Activated CD4-positive, alpha-beta T cell treated with anti-CD3 and anti-CD28 coated beads for 1 hour (primary cell): ENCODE results near the gene BBS4.

ENCODE experiments used
- DNase-seq: peaks from one replicate; pipeline ENCODE4 v3.0.0-alpha.2; 2020

BBS4 gene

DNA sequence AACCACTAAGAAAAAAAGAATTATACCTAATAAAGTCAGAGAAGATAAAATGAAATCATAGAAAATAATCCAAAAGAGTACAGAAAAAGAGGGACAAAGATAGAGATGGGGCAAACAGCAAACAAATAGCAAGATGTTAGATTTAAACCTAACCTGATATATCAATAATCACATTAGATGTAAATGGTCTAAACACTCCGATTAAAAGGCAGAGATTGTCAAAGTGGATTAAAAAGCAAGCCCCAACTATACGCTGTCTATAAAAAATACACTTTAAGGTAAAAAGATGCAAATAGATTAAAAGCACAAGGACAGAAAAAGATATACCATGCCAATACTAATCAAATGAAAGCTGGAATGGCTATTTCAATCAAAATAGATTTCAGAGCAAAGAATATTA, 80.8 kb downstream of the BBS4 start:
- DNase-seq: no peak

DNA sequence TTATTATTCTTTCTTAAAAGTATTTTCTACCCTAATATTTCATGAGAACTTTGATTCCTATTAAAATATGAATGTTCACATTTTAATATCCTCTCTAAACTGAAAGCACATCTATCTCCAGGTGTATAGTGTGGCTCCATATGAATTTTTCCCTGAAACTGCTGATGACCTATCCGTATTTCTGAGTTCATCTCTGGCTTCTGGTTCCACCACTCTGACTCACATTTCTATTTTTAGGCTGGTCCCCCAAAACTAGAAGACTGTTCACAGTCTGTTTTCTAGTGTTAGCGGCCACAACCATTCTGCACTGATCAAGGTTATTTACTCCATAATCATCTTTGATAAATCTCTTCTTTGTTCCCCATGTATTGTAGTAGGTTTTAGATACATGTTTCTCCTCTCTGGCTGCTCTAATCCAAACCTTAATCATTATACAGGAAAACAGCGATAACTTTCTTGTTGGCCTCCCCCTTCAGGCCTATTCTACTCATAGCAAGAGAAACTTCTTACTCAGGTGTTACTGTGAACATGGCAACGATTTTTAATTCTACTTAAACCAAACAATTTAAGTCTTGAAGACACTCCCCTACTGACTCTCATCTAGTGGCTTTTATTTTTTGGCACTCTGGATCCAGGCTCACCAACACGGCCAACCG, 84.8 kb downstream of the BBS4 start:
- DNase-seq: no peak

DNA sequence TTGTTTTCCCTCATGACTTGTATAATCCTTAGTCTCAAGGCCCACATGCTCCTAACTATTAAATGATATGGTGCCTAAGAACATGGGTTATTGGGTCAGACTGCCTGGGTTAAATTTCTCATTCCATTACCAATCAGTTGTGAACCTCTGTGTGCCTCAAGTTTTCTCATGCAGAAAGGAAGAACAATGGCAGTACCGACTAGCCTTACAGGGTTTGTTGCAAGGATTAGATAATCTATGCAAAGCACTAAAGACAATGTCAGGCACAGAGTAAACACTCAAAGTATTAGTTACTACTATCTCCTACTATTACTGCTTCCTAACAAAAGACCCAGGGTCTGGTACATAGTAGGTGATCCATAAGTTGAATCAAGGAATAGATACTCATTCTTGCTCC, 85.3 kb downstream of the BBS4 start:
- no peak for DNase-seq

DNA sequence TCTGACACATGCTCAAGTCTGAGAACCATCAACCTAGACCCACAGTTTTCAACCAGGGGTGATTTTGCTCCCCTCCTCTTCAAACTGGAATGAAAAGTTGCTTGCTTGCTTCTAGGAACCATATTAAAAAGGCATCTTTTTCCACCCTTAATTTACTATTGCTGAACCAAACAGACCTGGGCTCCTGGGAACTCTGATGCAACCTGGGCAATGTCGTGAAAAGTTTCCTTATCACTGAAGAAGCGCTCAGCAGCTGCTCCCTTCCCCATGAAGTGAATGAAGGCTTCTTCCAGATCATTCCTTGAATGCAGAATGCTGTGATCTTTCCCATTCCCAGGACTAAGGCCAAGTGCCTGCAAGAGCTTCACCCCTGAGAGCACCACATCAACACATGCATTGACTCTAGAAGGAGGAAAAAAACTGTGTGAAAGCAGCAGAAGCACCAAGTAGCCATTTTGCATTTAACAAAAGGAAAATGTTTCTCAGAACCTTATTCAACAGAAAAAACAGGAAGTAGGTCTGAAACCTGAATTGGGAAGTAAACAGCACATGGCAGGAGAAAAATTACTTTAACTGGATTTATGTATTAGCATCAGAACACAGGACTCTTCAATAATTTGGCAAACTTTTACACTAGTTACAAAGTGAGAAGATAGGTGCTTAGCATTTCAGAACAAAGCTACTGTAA, 88.8 kb downstream of the BBS4 start:
- DNase-seq: no peak

DNA sequence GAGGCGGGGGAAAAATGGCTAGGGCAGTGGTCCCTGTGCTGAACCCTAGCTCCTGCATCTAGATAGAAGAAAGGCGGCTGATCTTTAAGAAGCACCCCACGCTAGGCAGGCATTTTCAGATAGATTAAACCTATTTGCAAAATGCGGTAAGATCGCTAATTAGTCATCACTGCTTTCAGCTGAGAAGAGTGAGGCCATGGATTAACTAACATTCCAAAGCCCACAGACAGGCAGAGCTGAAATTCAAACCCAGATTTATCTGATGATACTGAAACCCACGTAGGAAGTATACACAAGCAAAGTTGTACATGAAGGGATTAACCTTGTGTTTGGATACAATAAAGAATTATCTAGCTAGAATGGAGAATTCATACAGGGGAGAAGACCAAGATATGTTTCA, 92.8 kb downstream of the BBS4 start:
- DNase-seq: no peak

DNA sequence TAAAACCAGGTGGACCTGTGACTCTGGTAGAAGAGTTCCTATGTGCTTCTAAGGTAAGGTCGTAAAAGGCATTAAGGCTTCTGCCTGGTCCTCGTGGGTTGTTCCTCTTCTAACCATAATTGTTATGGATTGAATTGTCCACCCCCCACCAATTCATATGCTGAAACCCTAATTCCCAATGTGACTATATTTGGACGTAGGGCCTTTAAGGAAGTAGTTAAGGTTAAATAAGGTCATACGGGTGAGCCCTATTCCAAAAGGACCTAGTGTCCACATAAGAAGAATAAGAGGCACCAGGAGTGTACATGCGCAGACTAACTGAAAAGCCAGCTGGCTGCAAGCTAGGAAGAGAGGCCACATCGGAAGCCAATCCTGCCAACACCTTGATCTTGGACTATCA, 95.6 kb downstream of the BBS4 start:
- no peak for DNase-seq

DNA sequence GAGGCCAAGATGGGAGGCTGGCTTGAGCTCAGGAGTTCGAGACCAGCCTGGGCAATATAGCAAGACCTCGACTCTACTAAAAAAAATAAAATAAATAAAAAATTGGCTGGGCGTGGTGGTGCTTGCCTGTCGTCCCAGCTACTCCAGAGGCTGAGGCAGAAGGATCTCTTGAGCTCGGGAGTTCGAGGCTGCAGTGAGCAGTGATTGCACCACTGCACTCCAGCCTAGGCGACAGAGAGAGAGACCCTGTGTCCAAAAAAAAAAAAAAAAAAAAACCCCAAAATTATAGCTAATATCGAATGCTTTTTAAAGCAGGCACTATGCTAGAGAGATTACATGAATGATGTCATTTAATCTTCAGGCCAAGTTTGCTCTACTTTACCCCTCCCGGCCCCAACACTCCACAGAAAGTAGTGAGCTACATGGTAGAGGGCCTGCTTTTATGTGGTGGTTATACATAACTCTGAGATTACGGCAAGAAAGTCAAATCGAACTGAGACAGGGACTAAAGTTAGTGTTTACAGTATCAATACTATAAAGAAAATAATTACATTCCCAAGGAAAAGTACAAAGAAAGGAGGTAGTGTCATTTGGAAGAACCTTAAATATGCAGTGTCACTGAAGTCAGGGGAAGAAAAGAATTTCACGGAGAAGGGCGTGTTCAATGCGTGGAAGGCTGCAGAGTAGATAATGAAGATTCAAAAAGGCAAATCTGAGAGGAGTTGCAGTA, 96.4 kb downstream of the BBS4 start:
- no peak for DNase-seq

DNA sequence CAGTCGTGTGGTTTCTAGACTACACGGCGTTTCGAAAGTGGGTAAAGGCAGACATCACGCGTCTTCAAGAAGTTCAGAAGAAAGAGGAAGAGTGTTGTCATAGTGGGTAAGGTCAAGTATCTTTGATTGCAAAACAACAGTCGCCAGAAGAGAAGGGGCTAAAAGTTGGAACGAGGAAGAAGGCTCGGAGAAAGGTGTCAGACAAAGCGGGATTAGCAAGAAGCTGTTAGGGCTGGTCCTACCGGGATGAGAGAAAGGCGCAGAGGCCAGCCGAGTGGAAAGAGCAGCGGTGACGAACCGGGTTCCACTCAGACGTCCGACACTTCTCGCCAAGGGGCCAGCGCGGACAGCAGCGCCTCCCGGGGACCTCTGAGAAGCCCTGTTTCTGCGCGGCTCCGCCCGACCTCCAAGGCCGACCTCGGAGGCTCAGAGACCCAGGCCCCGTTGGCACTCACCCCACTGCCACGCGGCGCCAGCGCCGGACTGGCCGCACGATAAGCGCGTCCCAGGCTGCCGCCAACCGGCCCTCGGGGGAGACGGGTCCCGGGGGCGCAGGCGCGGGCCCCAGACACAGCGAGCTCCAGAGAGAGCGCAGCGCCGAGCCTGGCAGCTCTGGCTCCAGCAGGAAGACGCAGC, 97.1 kb downstream of the BBS4 start:
- DNase-seq: no peak

DNA sequence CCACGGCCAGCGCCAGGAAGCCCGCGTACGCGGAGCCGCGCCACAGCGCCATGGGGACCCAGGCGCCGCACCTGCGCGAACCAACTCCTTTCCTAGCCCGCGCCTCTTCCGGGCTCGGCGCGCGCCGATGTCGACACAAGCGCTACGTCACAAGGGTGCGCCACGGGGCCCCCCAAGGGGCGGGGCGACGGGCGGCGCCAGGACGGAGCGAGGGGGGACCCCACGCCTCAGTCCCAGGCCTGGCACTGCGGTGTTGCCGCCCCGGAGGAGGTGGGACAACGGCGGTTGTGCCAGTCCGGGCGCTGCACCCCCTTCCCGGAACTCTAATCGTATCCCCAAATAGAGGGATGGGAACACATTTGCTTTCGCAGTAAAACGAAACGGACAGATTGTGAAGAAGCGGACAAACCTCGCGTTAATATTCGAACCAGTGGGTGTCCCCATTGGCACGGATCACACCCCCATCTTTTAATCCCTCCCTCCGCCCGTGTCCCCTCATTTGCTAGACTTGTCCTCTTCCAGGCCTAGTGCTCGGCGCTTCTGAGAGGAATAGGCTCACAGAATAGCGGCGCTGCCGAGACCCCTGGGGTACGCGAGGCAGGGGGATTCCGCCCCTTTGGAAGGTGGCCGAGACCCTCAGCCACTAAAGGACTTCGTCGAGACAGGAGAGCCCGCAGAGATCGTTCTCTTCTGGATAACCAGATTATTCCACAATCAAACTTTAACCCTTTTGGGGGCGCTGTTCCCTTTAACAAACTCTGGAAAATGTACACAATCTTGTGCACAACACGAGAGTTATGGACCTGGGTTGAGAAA, 97.8 kb downstream of the BBS4 start, which contains the start of gene ADPGK:
ADPGK (minus strand) TSS at position 119 of the 816 bp plus-strand sequence; CDS start at position 52, 67 bp downstream.
- peak; percentile 94 for DNase-seq

DNA sequence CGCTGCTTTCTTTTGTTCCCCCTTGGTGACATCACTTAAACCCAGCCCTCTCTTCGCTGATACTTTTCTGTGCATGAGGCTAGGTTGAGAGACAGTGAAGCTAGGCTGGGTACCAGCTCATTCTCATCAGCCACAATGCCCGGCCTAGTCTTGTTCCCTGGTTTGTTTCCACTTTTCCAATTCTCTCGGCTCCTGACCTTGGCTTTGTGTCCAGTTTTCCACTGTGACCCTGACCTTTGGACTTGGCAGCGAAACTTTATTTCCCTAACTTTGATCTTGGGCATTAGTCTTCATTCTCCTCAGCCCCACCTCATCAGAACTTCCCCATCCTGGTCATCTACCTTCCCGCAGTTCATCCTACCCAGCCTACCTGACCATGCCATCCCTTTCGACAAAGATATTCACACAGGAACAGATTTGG, 98.5 kb downstream of the BBS4 start:
- DNase-seq: no peak

DNA sequence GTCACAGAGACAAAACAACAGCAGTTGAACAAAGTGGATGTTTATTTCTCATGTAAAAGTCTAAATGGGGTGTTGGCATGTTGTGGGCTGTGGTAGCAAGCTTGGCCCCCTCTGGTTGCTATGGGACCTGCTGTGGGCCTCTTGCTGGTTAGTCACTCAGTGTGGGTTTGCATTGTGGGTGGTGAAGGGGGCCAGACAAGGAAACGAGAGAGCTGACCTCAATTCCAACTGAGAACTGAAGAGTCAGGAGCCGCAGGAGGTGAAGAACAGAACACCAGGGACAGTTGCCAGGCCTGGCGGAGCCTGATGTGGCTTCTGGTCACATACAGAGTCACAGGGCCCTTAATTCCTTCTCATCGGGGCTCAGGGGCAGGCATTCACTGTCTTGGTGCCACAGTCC, 99.4 kb downstream of the BBS4 start:
- no peak for DNase-seq

DNA sequence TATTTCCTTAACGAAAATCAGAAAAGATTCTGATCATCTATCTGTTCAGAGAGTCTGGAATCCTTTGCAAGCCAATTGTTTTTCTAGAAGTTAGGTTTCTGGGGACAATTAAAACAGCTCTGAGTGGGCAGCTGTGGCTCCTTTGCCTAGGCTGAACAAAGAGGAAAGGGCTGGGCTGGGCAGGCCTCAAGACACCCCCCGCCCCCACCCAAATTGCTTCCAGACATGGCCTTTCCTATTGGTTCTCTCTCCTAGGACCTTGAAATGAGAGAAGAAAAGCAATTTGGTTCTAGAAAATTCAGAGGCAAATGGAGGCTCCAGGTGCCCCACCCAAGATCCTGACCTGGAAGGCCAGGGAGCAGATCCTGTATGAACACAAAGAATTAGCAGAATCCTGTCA, 99.8 kb downstream of the BBS4 start:
- no peak for DNase-seq

DNA sequence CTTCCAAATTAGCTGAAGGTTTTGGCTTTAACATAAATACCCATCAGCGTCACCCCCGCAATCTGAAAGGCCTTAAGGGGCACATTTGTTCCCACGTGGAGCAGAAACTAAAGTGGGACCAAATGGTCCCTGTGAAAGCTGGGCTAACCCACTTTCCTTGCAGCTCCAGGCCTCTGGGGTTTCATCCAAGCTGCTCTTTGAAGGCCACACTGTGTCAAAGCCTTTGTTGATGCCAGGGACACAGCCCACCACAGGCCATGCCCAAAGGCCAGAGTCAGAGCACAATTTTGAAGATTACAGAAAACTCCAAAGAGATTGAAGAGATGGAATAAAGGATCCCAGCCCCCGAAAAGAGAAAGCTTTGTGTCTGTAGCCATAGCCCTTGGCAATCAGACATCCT, 100.2 kb downstream of the BBS4 start:
- no peak for DNase-seq

DNA sequence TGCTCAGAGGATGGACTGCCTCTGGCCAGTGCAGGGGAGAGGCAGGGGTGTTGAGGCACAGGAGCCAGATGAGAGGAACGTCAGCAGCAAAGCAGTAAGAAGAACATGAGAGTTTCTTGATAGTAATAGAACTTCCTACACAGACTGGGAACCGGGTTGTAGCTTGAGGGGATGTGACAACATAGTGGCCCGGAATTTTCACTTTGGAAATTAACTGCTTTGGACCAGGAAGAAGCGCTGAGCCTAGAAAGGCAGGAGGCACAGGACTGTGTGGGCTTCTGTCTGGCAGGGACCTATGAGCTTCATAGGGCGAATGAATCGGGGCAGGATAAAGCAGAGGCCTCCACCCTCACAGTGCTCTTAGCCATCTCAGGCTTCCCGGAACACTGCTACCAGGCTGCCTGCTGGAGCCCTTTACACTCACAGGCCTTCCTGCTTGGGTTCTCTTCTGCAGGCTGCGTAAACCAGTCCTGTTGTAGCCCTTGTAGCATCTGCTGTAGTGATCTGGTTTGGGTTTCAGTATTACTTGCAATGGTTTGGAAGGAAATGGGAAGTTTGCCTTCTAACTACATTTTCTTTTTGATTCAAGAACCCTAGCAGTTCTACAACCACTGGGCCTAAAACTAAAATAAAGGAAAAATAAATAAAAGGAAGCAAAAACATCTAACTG, 100.8 kb downstream of the BBS4 start:
- DNase-seq: no peak

DNA sequence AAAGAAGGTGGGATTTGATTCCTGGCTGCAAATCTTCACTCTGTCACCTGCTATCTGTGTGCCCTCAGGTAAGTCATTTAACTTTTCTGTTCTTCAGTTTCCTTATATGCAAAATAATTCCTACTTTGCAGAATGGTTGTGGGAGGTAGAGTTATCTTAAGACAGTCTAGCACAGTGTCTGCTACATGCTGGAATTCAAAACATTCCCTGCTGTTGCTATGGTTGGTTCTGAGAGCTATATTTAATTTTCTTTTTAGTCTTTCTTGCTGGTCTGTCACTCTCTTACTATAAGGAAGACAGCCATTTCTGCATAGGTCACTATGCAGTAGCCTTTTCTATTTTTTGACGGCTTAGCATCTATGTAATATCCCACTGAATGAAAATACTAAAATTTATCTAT, 101.5 kb downstream of the BBS4 start:
- no peak for DNase-seq
